HAP-1 (cell line): ENCODE results near the gene ACOXL.

ENCODE experiments used
- DNase-seq, 2 experiments: peaks; one replicate each; pipeline ENCODE4 v3.0.0-alpha.2; 2016 to 2020; ENCODE audit warnings: low spot score in 2 of 2
- H3K27me3 ChIP-seq: fragments of 250-450 bp; sonication (Bioruptor Pico); 2 replicates; pipeline ENCODE4 v1.5.1; 2020; ENCODE audit warnings: low read depth, mild to moderate bottlenecking, moderate library complexity
- H3K36me3 ChIP-seq: fragments of 250-450 bp; sonication (Bioruptor Pico); replicated peaks from 2 replicates; pipeline ENCODE4 v1.5.1; 2020; ENCODE audit warnings: mild to moderate bottlenecking
- H3K4me1 ChIP-seq: fragments of 250-450 bp; sonication (Bioruptor Pico); 2 replicates; pipeline ENCODE4 v1.5.1; 2020; ENCODE audit warnings: mild to moderate bottlenecking
- H3K4me3 ChIP-seq: fragments of 250-450 bp; sonication (Bioruptor Pico); 2 replicates; pipeline ENCODE4 v1.5.1; 2020; ENCODE audit warnings: mild to moderate bottlenecking, moderate library complexity
- H3K9me3 ChIP-seq: fragments of 250-450 bp; sonication (Bioruptor Pico); 2 replicates; pipeline ENCODE4 v1.5.1; 2020; ENCODE audit warnings: mild to moderate bottlenecking, moderate library complexity
- in situ Hi-C: fragments of 300-500 bp; cut with MboI; formaldehyde crosslinking; loops from 3 replicates; pipeline ENCODE4 v1.14.3; 2020; ENCODE audit warnings: low sequenced_read_pairs, inconsistent platforms, mixed read lengths

ACOXL gene

DNA sequence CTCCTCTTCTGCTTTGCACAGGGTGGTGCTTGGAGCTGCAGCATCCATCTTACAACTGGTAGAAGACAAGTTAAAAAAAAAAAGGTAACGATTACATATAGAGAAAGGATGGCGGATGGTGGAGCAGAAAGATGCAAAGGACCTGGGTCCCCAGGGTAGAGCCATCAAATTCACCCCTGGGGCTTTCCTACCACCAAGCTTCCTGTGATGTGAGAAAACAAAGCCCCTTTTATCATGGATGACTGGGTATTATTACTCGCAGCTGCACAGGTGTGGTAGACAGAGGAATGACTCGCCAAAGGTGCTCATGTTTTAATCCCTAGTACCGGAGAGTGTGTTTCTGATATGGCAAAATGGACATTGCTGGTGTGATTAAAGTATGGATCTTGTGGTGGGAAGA, 1.3 kb upstream of the ACOXL start:
- DNase-seq, result no peak
- Histone ChIP-seq H3K36me3 (no peaks in the 10 kb centered on the region), H3K4me1 (peaks cover 12% of the 10 kb centered on the region), H3K4me3 (no peak overlapping the region), H3K27me3 (no peaks in the 10 kb centered on the region; the same call in 1 of the 2 replicates), H3K9me3 (no peaks in the 10 kb centered on the region)
- in situ Hi-C loops, result no loop called here

DNA sequence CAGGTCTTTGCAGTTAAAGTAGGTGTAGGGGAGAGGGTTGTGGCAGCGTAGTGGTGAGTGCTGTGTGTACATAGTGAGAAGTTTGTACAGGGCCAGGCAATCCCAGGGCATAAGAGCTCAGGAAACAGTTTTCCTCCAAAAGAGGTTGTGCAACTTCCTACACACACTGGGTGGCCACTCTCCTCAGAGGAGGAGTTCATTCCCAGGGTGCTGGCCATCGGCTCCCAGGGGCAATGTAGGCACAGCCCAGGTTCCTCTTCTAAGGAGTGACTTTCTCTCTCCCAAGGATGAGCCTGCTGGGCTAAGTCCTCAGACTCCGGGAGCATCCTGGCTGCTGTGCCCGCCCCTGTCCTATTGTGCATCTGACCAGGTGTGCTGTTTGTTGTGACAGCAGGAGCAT, 3.0 kb downstream of the ACOXL start:
- Histone ChIP-seq H3K9me3 (no peaks in the 10 kb centered on the region), H3K36me3 (no peaks in the 10 kb centered on the region), H3K4me1 (no peaks in the 10 kb centered on the region), H3K4me3 (no peak overlapping the region), H3K27me3 (no peaks in the 10 kb centered on the region; the same call in none of the 2 replicates)
- in situ Hi-C loops, result no loop called here
- DNase-seq, result no peak

DNA sequence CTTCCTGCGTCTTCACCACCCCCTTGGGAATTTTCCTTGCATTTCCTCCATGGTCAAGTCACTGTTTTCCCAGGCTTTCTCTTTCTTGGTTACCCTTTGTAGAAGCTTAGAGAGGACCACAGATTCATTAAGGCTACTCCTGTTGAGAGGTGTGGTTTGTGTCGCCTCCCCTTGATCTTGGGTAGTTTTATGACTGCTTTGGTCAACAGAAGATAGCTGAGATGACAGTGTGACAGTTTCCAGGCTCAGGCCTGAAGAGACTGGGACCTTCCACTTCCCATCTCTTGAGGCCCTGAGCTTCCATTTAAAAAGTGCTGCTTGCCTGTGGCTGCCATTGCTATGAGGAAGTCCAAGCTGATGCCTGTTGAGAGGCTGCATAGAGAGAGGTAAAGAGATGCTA, 5.4 kb downstream of the ACOXL start:
- Histone ChIP-seq H3K4me1 (no peaks in the 10 kb centered on the region), H3K9me3 (no peaks in the 10 kb centered on the region), H3K36me3 (no peaks in the 10 kb centered on the region), H3K27me3 (no peaks in the 10 kb centered on the region; the same call in none of the 2 replicates), H3K4me3 (no peak overlapping the region)
- in situ Hi-C loops, result no loop called here
- no peak for DNase-seq

DNA sequence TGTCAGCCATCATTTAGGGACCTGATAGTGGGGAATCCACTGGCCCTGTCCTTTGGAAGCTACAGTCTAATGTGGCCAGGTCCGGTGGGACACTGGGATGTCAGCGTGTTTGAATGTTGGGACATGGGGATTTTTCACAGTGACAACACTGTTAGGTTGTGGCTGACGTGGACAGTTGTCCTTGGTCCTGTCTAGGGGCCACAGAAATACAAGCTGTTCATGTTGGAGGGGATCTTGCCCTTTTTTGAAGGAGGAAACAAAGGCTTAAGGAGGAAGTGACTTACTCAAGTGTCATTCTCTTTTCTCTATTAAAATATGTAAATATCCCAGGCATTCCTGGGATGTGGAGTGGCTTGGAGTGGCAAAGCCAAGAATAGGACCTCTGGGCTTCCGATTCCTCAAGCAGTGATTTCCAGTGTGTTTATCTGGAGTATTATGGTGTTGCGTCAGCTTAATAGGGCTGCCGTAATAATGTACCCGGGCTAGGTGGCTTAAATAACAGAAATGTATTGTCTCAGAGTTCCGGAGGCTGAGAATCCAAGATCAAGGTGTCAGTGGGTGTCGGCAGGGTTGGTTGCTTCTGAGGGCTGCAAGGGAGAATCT, 8.5 kb downstream of the ACOXL start:
- DNase-seq, result no peak
- H3K27me3 ChIP-seq, result no peaks in the 10 kb centered on the region; the same call in 1 of the 2 replicates
- in situ Hi-C loops, result loop anchor here (10.0 kb wide), 1 partner anchor 66 kb away; the partner anchor contains the start of gene BUB1

DNA sequence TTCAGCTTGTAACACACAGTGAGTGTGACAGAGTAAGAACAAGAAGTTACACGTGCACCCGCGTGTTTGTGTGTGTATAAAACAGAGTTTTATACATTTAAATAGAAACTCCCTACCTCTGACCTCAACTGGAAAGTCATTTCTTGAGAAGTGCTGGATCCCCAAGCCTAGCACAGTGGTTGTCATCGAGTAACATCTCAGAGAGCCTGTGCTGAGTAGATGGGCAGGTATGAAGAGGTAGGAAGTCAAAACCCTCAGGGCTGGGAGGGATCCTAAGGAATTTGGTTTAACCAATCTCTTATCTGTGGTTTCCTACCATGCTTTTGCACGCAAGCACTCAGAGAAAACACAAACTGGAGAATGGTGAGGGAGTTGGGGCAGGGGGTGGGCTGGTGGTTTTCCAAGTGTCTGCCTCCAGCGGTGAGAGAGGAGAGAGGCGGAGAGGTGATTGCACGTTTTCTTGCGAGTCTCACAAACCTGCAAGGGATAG, 9.2 kb downstream of the ACOXL start:
- H3K4me1 ChIP-seq, result no peaks in the 10 kb centered on the region
- H3K4me3 ChIP-seq, result no peak overlapping the region
- no peaks in the 10 kb centered on the region for H3K36me3 ChIP-seq
- H3K9me3 ChIP-seq, result no peaks in the 10 kb centered on the region
- in situ Hi-C loops, result loop anchor here (10.0 kb wide), 1 partner anchor 67 kb away; the partner anchor contains the start of gene BUB1
- DNase-seq, result peak in 1 of 2 experiments; percentile 23
- H3K27me3 ChIP-seq, result no peaks in the 10 kb centered on the region; the same call in 1 of the 2 replicates

More for the DNA sequence above, 8.5 kb downstream of the ACOXL start:
- Histone ChIP-seq H3K4me1 (no peaks in the 10 kb centered on the region), H3K9me3 (no peaks in the 10 kb centered on the region), H3K36me3 (no peaks in the 10 kb centered on the region), H3K4me3 (no peak overlapping the region)

DNA sequence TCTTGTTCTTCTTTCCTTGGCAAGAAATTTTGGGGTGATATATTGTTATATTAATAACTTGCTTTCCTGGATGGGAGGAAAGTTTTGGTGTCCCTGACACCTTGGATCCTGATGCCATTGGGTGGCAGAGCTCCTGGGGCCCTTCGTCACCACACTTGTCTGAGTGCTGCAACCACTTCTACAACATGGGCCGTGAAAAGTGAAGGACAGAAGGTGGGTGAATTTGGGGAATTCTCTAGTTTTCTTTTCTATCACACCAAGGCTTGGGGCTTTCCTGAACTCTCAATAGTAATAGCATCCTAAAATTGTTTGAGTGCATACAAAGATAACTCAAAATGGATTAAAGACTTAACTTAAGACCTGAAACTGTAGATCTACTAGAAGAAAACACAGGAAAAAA, 10.0 kb downstream of the ACOXL start:
- no peaks in the 10 kb centered on the region for H3K9me3 ChIP-seq
- H3K27me3 ChIP-seq, result no peaks in the 10 kb centered on the region; the same call in 1 of the 2 replicates
- no peak for DNase-seq
- in situ Hi-C loops, result loop anchor here (10.0 kb wide), 1 partner anchor 68 kb away; the partner anchor contains the start of gene BUB1
- H3K36me3 ChIP-seq, result no peaks in the 10 kb centered on the region
- H3K4me3 ChIP-seq, result no peak overlapping the region
- H3K4me1 ChIP-seq, result no peaks in the 10 kb centered on the region

DNA sequence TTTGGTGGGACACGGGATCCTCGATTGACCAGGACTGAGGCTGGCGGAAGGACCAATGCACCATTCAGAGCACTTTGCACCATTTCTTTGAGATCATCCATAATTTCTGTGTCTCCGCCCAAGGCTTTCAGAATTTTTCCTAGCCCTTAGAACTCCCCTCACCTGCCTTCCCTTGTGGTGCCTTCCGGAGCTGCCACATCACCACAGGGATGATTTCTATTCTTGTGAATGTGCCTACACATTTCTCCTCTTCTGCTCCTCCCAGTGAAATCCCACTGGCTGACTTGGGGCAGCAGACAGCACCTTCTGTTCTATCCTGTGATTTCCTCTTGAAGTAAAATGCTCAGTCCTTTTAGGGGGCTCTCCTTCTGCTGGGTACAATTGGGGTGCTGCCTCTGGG, 11.2 kb downstream of the ACOXL start:
- no peaks in the 10 kb centered on the region for H3K36me3 ChIP-seq
- DNase-seq, result no peak
- no peak overlapping the region for H3K4me3 ChIP-seq
- H3K27me3 ChIP-seq, result 0 out of 2 replicates have a peak, but pooled peaks cover 2% of the 10 kb centered on the region
- H3K4me1 ChIP-seq, result no peaks in the 10 kb centered on the region
- in situ Hi-C loops, result loop anchor here (10.0 kb wide), 1 partner anchor 69 kb away; the partner anchor contains the start of gene BUB1
- H3K9me3 ChIP-seq, result no peaks in the 10 kb centered on the region

DNA sequence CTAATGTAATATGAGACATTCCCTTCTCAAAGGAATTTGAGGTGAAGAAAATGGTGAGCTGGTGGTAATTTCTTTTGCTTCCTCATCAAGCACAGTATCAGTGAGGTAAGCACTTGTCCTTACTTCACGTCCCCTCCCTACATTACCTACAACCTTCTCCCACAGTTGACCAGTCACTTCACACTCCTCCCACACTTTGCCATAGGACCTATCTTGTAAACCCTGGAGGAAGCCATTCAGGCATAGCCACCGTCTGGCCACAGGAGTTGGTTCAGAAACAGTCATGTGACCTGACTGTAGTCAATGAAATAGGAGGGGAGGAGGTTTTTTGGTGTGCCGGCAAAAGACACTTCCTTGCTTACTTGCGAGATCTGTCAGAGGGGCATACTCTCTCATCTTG, 12.1 kb downstream of the ACOXL start:
- DNase-seq, result no peak
- H3K9me3 ChIP-seq, result no peaks in the 10 kb centered on the region
- H3K36me3 ChIP-seq, result no peaks in the 10 kb centered on the region
- in situ Hi-C loops, result loop anchor here (10.0 kb wide), 1 partner anchor 70 kb away; the partner anchor contains the start of gene BUB1
- no peak overlapping the region for H3K4me3 ChIP-seq
- H3K4me1 ChIP-seq, result no peaks in the 10 kb centered on the region
- H3K27me3 ChIP-seq, result 0 out of 2 replicates have a peak, but pooled peaks cover 2% of the 10 kb centered on the region

DNA sequence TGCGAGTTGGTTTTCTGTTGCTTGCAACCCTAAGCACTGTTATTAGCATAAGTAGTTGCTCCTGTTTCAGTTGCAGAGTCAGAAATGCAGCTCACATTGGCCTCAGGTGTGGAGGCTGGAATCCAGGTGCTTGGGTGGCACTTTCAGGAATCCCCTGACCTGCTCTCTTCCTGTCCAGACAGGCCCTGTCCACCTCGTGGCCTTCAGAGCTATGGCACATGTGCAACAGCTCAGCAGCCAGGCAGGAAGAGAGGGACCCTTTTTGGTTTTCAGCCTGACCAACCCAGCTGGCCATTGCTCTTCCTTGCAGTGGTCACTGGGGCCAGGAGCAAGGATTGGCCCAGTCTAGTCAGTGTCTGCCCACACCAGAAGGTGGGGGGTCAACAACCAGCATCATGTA, 12.7 kb downstream of the ACOXL start:
- no peak overlapping the region for H3K4me3 ChIP-seq
- H3K9me3 ChIP-seq, result no peaks in the 10 kb centered on the region
- H3K27me3 ChIP-seq, result 0 out of 2 replicates have a peak, but pooled peaks cover 2% of the 10 kb centered on the region
- in situ Hi-C loops, result loop anchor here (10.0 kb wide), 1 partner anchor 70 kb away; the partner anchor contains the start of gene BUB1
- no peaks in the 10 kb centered on the region for H3K36me3 ChIP-seq
- no peaks in the 10 kb centered on the region for H3K4me1 ChIP-seq
- no peak for DNase-seq

DNA sequence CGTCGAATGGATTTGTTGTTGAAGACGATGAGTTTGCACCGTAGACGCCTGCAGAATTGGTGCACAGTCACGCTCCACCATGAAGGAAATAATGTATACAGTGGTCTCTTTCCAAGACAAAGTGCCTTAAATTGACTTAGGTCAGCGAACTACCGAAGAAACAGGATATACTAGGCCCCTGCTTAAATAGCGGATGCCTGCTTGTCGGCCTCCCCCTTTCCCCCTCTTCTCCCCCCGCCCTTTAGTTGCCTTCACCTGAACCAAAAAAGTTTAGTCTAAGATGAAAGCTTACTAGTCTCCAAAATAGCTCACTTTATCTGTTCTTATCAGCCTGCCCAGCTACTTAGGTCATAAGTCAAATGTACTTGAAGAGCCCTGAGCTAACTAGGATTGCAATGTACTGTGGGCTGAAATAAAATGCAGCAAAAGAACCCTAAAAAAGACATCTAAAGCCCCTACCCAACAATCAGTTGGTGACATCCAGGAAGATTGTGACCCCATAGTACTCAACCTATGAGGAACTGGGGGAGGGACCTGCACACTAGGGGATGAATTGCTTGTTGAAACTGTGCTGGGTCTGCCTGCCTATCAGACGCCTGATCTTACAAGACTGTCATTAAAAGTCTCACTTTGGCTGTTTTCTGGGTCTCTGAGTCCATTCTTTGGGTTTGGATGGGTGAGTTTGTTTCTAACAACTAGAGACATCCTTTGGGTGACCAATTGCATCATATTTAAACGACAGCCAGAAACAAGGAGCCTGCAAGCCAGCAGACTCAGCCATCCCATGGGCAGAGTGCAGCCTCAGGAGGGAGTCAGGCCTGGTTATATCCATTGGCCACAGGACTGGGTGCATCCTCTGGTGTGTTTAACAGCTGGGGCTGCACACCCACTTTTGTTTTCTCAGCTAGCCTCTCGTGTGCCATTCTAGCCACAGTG, 14.5 kb downstream of the ACOXL start:
- 0 out of 2 replicates have a peak, but pooled peaks cover 2% of the 10 kb centered on the region for H3K27me3 ChIP-seq
- in situ Hi-C loops, result loop anchor here (10.0 kb wide), 1 partner anchor 72 kb away; the partner anchor contains the start of gene BUB1
- no peaks in the 10 kb centered on the region for H3K9me3 ChIP-seq
- H3K36me3 ChIP-seq, result no peaks in the 10 kb centered on the region
- no peaks in the 10 kb centered on the region for H3K4me1 ChIP-seq
- no peak overlapping the region for H3K4me3 ChIP-seq
- no peak for DNase-seq

DNA sequence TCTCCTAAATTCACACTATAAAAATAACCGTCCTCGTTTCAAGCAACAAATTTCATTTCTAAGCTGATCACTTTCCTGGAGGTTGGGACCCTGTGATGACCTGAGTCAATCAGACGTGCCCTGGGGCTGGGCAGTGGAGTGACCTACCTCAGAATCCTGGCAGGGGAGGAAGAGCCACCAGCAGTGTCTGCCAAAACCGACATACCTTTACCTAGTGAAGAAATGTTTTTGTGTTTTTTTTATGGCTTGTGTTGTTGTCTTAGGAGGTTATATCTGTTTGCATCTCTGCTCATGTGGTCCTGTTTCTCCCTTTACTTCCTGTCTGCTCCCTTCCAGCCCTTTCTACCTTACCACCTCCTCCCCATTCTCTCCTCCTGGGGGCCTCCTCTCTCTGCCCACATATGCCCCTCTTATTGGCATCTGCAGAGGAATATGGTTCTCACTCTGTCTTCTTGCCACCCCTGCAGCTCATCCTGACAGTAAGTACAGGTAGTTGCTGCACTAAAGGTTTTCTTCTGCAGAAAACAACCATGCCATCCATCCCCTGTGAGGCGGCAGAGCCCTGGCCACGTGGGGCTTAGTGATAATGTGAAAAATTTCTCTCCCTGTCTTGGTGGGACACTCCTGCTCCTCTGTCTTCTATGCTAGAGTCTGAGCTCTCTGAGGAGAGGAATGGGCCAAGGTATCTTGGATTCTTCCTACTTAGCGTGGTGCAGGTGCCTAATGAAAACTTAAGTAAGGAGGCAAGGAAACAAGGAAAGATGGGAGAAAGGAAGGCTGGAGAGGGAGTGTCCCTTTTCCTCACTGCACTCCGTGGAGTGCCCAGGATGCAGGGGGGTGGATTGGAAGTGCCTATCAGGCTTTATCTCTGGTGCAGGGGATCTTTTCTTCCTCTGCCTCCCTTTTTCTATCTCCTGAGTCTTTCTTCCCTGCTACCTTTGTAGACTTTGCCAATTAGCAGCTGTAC, 15.4 kb downstream of the ACOXL start:
- H3K36me3 ChIP-seq, result no peaks in the 10 kb centered on the region
- in situ Hi-C loops, result loop anchor here (10.0 kb wide), 1 partner anchor 73 kb away; the partner anchor contains the start of gene BUB1

DNA sequence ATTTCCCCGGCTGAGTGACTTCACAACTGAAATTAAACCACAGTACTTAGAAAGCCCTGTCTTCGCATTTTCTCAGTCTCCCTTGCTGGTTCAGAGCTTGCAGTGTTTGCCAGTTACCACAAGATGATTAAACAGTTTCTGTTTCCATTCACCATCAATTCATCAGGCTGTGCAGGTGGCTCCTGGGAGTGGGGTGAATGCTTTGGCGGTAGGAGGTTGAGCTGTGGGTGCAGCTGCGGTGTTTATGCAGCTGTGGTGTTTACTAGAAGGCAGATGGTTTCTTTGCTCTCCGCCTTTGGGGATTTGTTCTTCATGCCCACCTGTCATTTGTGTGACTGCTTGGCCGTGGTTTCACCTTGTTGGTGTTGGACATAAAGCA, 16.1 kb downstream of the ACOXL start:
- Histone ChIP-seq H3K9me3 (no peaks in the 10 kb centered on the region), H3K27me3 (0 out of 2 replicates have a peak, but pooled peaks cover 2% of the 10 kb centered on the region), H3K4me1 (no peaks in the 10 kb centered on the region), H3K4me3 (no peak overlapping the region), H3K36me3 (no peaks in the 10 kb centered on the region)
- in situ Hi-C loops, result loop anchor here (10.0 kb wide), 1 partner anchor 74 kb away; the partner anchor contains the start of gene BUB1
- no peak for DNase-seq

More for the DNA sequence above, 15.4 kb downstream of the ACOXL start:
- no peak for DNase-seq
- Histone ChIP-seq H3K9me3 (no peaks in the 10 kb centered on the region), H3K4me3 (no peak overlapping the region), H3K27me3 (0 out of 2 replicates have a peak, but pooled peaks cover 2% of the 10 kb centered on the region), H3K4me1 (no peaks in the 10 kb centered on the region)
